K562 (cell line): ENCODE measurements around the gene FAM234B. TPM values are rescaled to one million over a fixed set of nuclear protein-coding genes. Genes with fewer than 3 reads are reported as not detected.

Source experiments
- KAT7 ChIP-seq: sonication (generic); formaldehyde crosslinking; IDR thresholded peaks from 2 replicates; pipeline ENCODE4 v1.8.0; 2022; ENCODE audit warnings: missing genetic modification reagents, mild to moderate bottlenecking, borderline replicate concordance
- RUNX1 ChIP-seq: sonication (generic); IDR thresholded peaks from 2 replicates; pipeline ENCODE4 v1.6.1; 2016; ENCODE audit warnings: antibody characterized with exemption, low read depth
- SMARCC2 ChIP-seq: fragments of 450-650 bp; IDR thresholded peaks from 2 replicates; pipeline ENCODE4 v1.6.1; 2017; ENCODE audit warnings: antibody characterized with exemption, moderate library complexity, mild to moderate bottlenecking, low read depth
- SPI1 ChIP-seq: IDR thresholded peaks from 2 replicates; pipeline ENCODE4 v1.6.1; 2011; ENCODE audit warnings: low read depth, low read length, control low read depth, borderline replicate concordance
- polyA plus RNA-seq, 8 experiments: library from polyadenylated mRNA; depleted of rRNA in 4 of 8; stranded (reverse) in 5 of 8; unstranded in 3 of 8; fragments of >200 nt; fragmentation: Nextera tagmentation in 2 of 8; fragmentation: Illumina TruSeq in 1 of 8; extraction: Ambion mirVana in 2 of 8; extraction: Trizol in 1 of 8; gene quantifications; 2 replicates each; pipeline versions ENCODE4 v1.2.1 to v1.2.3, GENCODE V29; 2011 to 2014; ENCODE audit warnings: inconsistent platforms in 1 of 8, missing spikeins in 1 of 8
- total RNA-seq, 7 experiments: library from RNA; depleted of rRNA in 6 of 7; stranded (reverse); fragments of >200 nt in 6 of 7; fragmentation: Illumina TruSeq in 2 of 7; extraction: Trizol in 2 of 7; gene quantifications; 2 replicates each; pipeline versions ENCODE4 v1.2.1 to v1.2.3, GENCODE V29; 2011 to 2021; ENCODE audit warnings: low replicate concordance in 1 of 7
- TF ChIP-seq, protein P1 (sequence below): sonication (generic); formaldehyde crosslinking; IDR thresholded peaks from 2 replicates; pipeline ENCODE4 v1.8.0; 2023; ENCODE audit warnings: mild to moderate bottlenecking, missing genetic modification reagents
- TF ChIP-seq, protein P2 (sequence below): sonication (generic); formaldehyde crosslinking; IDR thresholded peaks from 2 replicates; pipeline ENCODE4 v1.8.0; 2022; ENCODE audit warnings: mild to moderate bottlenecking, missing genetic modification reagents
- TF ChIP-seq, protein P3 (sequence below): sonication (generic); formaldehyde crosslinking; IDR thresholded peaks from 2 replicates; pipeline ENCODE4 v1.8.0; 2022; ENCODE audit warnings: missing genetic modification reagents, mild to moderate bottlenecking, borderline replicate concordance

Gene FAM234B
- total and polyA plus RNA-seq, 9 of the 15 experiments (the other 6 are each of a cell fraction or from before 2014, with no cell fraction given), result 1.00 to 4.3 (median 2.0) TPM

DNA sequence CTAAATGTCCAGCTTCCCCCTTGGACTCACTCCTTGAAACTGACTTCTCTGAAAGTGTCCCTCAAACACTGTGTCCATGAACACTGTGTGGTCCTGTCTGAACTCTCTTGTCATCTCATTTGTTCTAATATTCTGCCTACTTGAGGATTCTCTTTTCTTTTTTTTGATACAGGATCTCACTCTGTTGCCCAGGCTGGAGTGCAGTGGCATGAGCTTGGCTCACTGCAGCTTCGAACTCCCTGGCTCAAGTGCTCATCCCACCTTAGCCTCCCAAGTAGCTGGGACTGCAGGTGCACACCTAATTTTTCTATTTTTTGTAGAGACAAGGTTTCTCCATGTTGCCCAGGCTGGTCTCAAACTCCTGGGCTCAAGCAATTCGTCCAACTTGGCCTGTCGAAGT is 39.2 kb upstream of the FAM234B start (continued):
- TF ChIP-seq KAT7, result no peak
- TF ChIP-seq SMARCC2, result no peak
- TF ChIP-seq, protein P1, sequence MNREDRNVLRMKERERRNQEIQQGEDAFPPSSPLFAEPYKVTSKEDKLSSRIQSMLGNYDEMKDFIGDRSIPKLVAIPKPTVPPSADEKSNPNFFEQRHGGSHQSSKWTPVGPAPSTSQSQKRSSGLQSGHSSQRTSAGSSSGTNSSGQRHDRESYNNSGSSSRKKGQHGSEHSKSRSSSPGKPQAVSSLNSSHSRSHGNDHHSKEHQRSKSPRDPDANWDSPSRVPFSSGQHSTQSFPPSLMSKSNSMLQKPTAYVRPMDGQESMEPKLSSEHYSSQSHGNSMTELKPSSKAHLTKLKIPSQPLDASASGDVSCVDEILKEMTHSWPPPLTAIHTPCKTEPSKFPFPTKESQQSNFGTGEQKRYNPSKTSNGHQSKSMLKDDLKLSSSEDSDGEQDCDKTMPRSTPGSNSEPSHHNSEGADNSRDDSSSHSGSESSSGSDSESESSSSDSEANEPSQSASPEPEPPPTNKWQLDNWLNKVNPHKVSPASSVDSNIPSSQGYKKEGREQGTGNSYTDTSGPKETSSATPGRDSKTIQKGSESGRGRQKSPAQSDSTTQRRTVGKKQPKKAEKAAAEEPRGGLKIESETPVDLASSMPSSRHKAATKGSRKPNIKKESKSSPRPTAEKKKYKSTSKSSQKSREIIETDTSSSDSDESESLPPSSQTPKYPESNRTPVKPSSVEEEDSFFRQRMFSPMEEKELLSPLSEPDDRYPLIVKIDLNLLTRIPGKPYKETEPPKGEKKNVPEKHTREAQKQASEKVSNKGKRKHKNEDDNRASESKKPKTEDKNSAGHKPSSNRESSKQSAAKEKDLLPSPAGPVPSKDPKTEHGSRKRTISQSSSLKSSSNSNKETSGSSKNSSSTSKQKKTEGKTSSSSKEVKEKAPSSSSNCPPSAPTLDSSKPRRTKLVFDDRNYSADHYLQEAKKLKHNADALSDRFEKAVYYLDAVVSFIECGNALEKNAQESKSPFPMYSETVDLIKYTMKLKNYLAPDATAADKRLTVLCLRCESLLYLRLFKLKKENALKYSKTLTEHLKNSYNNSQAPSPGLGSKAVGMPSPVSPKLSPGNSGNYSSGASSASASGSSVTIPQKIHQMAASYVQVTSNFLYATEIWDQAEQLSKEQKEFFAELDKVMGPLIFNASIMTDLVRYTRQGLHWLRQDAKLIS (CRISPR knock-in tag), result no peak
- no peak for TF ChIP-seq SPI1
- no peak for TF ChIP-seq RUNX1
- TF ChIP-seq, protein P2, sequence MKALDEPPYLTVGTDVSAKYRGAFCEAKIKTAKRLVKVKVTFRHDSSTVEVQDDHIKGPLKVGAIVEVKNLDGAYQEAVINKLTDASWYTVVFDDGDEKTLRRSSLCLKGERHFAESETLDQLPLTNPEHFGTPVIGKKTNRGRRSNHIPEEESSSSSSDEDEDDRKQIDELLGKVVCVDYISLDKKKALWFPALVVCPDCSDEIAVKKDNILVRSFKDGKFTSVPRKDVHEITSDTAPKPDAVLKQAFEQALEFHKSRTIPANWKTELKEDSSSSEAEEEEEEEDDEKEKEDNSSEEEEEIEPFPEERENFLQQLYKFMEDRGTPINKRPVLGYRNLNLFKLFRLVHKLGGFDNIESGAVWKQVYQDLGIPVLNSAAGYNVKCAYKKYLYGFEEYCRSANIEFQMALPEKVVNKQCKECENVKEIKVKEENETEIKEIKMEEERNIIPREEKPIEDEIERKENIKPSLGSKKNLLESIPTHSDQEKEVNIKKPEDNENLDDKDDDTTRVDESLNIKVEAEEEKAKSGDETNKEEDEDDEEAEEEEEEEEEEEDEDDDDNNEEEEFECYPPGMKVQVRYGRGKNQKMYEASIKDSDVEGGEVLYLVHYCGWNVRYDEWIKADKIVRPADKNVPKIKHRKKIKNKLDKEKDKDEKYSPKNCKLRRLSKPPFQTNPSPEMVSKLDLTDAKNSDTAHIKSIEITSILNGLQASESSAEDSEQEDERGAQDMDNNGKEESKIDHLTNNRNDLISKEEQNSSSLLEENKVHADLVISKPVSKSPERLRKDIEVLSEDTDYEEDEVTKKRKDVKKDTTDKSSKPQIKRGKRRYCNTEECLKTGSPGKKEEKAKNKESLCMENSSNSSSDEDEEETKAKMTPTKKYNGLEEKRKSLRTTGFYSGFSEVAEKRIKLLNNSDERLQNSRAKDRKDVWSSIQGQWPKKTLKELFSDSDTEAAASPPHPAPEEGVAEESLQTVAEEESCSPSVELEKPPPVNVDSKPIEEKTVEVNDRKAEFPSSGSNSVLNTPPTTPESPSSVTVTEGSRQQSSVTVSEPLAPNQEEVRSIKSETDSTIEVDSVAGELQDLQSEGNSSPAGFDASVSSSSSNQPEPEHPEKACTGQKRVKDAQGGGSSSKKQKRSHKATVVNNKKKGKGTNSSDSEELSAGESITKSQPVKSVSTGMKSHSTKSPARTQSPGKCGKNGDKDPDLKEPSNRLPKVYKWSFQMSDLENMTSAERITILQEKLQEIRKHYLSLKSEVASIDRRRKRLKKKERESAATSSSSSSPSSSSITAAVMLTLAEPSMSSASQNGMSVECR (CRISPR knock-in tag), result no peak
- TF ChIP-seq, protein P3, sequence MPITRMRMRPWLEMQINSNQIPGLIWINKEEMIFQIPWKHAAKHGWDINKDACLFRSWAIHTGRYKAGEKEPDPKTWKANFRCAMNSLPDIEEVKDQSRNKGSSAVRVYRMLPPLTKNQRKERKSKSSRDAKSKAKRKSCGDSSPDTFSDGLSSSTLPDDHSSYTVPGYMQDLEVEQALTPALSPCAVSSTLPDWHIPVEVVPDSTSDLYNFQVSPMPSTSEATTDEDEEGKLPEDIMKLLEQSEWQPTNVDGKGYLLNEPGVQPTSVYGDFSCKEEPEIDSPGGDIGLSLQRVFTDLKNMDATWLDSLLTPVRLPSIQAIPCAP, result no peak
- TF ChIP-seq, all 486 proteins: peak for 0
